Measurements from ENCODE around the gene TNS3. TPM values are rescaled to one million over a fixed set of nuclear protein-coding genes. Genes with fewer than 3 reads are reported as not detected.

The TNS3 gene
- total and polyA plus RNA-seq, 2 of the 13 experiments (the other 11 are each of a cell fraction or from before 2014, with no cell fraction given): 52.9 to 55.7 TPM

- FAIRE-seq: no peak
- BruUV-seq (replicated peaks): no TSS peak
- no peak overlapping the region for H3K27ac ChIP-seq (ENCODE audit: extremely low read length, insufficient read depth, low read length)
- H3K9me3 ChIP-seq (ENCODE audit: low read length): no peaks in the 10 kb centered on the region
- ATAC-seq: no peak
- 88% methylated on average over 5 of the region's 5 CpGs for WGBS (ENCODE audit: low lambda C conversion rate)
- no peak for DNase-seq (ENCODE audit: low spot score)
- peaks cover 10% of the 10 kb centered on the region for H3K79me2 ChIP-seq (ENCODE audit: insufficient read depth, low read length)
- H3K36me3 ChIP-seq (replicated peaks in 1 of 2; ENCODE audit: control insufficient read depth in 1 of 2, insufficient read depth in 2 of 2, low read length in 2 of 2): peaks cover 28 to 88% of the 10 kb centered on the region in 2 experiments
- H3K4me3 ChIP-seq (replicated peaks in 1 of 3; ENCODE audit: insufficient read depth in 1 of 3, low read depth in 2 of 3, low read length in 3 of 3): no peak overlapping the region
- in situ Hi-C loops (cut with HindIII; ENCODE audit: extremely low pct_ligation_motif_present, low pct_unique_long_range_greater_than_20kb) (no loop called here), intact Hi-C loops (cut with micrococcal nuclease; ENCODE audit: unreplicated experiment) (loop anchor here (10.0 kb wide), 1 partner anchor 117 kb away; no protein-coding TSS in a partner anchor)
- H3K4me1 ChIP-seq (ENCODE audit: insufficient read depth, low read length): peaks cover 70% of the 10 kb centered on the region
- peaks cover 61% of the 10 kb centered on the region for H4K20me1 ChIP-seq (ENCODE audit: insufficient read depth, low read length)
- H3K27me3 ChIP-seq (ENCODE audit: control insufficient read depth in 1 of 2, insufficient read depth in 2 of 2, low read length in 2 of 2): no peaks in the 10 kb centered on the region
- ChIA-PET CTCF (ENCODE audit: low intra/inter-chr PET ratio, low total read pairs) (no interaction called here), POLR2A (no interaction called here)
- no peak overlapping the region for H3K4me2 ChIP-seq (ENCODE audit: low read depth, low read length)
- no peak overlapping the region for H2AFZ ChIP-seq (ENCODE audit: low read length)
- no peak overlapping the region for H3K9ac ChIP-seq (ENCODE audit: insufficient read depth, low read depth, low read length)
- TF ChIP-seq YY1 (IDR thresholded peaks at IDR 0.05; ENCODE audit: insufficient read depth, insufficient replicate concordance, low read depth, low read length) (no peak), ZNF749 (CRISPR knock-in tag; IDR thresholded peaks at IDR 0.05; ENCODE audit: borderline replicate concordance) (no peak), CREB3 (CRISPR knock-in tag; IDR thresholded peaks at IDR 0.05) (no peak), ZBTB4 (CRISPR knock-in tag; IDR thresholded peaks at IDR 0.05; ENCODE audit: borderline replicate concordance) (no peak), CBFB (CRISPR knock-in tag; IDR thresholded peaks at IDR 0.05) (no peak), ZBTB26 (CRISPR knock-in tag; IDR thresholded peaks at IDR 0.05; ENCODE audit: borderline replicate concordance) (no peak), ZBTB39 (CRISPR knock-in tag; IDR thresholded peaks at IDR 0.05) (no peak), MYPOP (CRISPR knock-in tag; IDR thresholded peaks at IDR 0.05) (no peak), ZNF781 (CRISPR knock-in tag; IDR thresholded peaks at IDR 0.05; ENCODE audit: borderline replicate concordance, not compliant biosample characterization) (no peak), ERF (CRISPR knock-in tag; IDR thresholded peaks at IDR 0.05) (no peak), ZNF276 (CRISPR knock-in tag; IDR thresholded peaks at IDR 0.05; ENCODE audit: low read depth) (no peak)
Observed at GRCh38 chr7:47382200-47382599, 199.7 kb downstream of the TNS3 start.

All from HepG2 (cell line).